ENCODE results near the gene FUOM.
A peak's percentile ranks its signal among the peaks of the same experiment; 100 is the strongest.
"Not testable (repeated sequence)": the region's sequence is repeated elsewhere in the genome, so short reads cannot be mapped to it uniquely, and the experiment has no call there.

The FUOM gene

GRCh38 chr10:133329491-133330202 lies 28.2 kb downstream of the FUOM start:
- Histone ChIP-seq H3K9ac (ENCODE audit: low read depth, low read length) (no peak overlapping the region), H3K36me3 (ENCODE audit: control insufficient read depth, insufficient read depth, low read length) (no peaks in the 10 kb centered on the region), H3K27me3 (ENCODE audit: control insufficient read depth, insufficient read depth, low read length) (peaks cover 80% of the 10 kb centered on the region), H3K4me1 (ENCODE audit: control insufficient read depth, insufficient read depth, low read length) (peaks cover 8% of the 10 kb centered on the region), H3K9me3 (ENCODE audit: control insufficient read depth, insufficient read depth, low read length) (no peaks in the 10 kb centered on the region), H3K4me3 (ENCODE audit: low read depth, low read length) (no peak overlapping the region)

GRCh38 chr10:133328358-133329343 lies 29.2 kb downstream of the FUOM start:
- peaks cover 71% of the 10 kb centered on the region for H3K27me3 ChIP-seq (ENCODE audit: control insufficient read depth, insufficient read depth, low read length)
- no peak overlapping the region for H3K9ac ChIP-seq (ENCODE audit: low read depth, low read length)
- no peaks in the 10 kb centered on the region for H3K36me3 ChIP-seq (ENCODE audit: control insufficient read depth, insufficient read depth, low read length)
- no peak overlapping the region for H3K4me3 ChIP-seq (ENCODE audit: low read depth, low read length)
- no peaks in the 10 kb centered on the region for H3K9me3 ChIP-seq (ENCODE audit: control insufficient read depth, insufficient read depth, low read length)
- H3K4me1 ChIP-seq (ENCODE audit: control insufficient read depth, insufficient read depth, low read length): peaks cover 8% of the 10 kb centered on the region

GRCh38 chr10:133327651-133328357 lies 30.0 kb downstream of the FUOM start:
- H3K9ac ChIP-seq (ENCODE audit: low read depth, low read length): no peak overlapping the region
- H3K36me3 ChIP-seq (ENCODE audit: control insufficient read depth, insufficient read depth, low read length): no peaks in the 10 kb centered on the region
- peaks cover 65% of the 10 kb centered on the region for H3K27me3 ChIP-seq (ENCODE audit: control insufficient read depth, insufficient read depth, low read length)
- no peak overlapping the region for H3K4me3 ChIP-seq (ENCODE audit: low read depth, low read length)
- H3K4me1 ChIP-seq (ENCODE audit: control insufficient read depth, insufficient read depth, low read length): peaks cover 8% of the 10 kb centered on the region
- H3K9me3 ChIP-seq (ENCODE audit: control insufficient read depth, insufficient read depth, low read length): no peaks in the 10 kb centered on the region

GRCh38 chr10:133326745-133327650 lies 30.8 kb downstream of the FUOM start:
- Histone ChIP-seq H3K4me1 (ENCODE audit: control insufficient read depth, insufficient read depth, low read length) (peaks cover 8% of the 10 kb centered on the region), H3K36me3 (ENCODE audit: control insufficient read depth, insufficient read depth, low read length) (no peaks in the 10 kb centered on the region), H3K4me3 (ENCODE audit: low read depth, low read length) (no peak overlapping the region), H3K27me3 (ENCODE audit: control insufficient read depth, insufficient read depth, low read length) (peaks cover 57% of the 10 kb centered on the region), H3K9me3 (ENCODE audit: control insufficient read depth, insufficient read depth, low read length) (no peaks in the 10 kb centered on the region), H3K9ac (ENCODE audit: low read depth, low read length) (no peak overlapping the region)

- no peaks in the 10 kb centered on the region for H3K9me3 ChIP-seq (ENCODE audit: control insufficient read depth, insufficient read depth, low read length)
- H3K4me1 ChIP-seq (ENCODE audit: control insufficient read depth, insufficient read depth, low read length): peaks cover 8% of the 10 kb centered on the region
- H3K27me3 ChIP-seq (ENCODE audit: control insufficient read depth, insufficient read depth, low read length): peaks cover 49% of the 10 kb centered on the region
- H3K36me3 ChIP-seq (ENCODE audit: control insufficient read depth, insufficient read depth, low read length): no peaks in the 10 kb centered on the region
- no peak overlapping the region for H3K9ac ChIP-seq (ENCODE audit: low read depth, low read length)
- peak overlapping the region; percentile 55 for H3K4me3 ChIP-seq (ENCODE audit: low read depth, low read length)
These were observed 31.6 kb downstream of the FUOM start for GRCh38 chr10:133326223-133326551.

- no peaks in the 10 kb centered on the region for H3K36me3 ChIP-seq (ENCODE audit: control insufficient read depth, insufficient read depth, low read length)
- H3K27me3 ChIP-seq (ENCODE audit: control insufficient read depth, insufficient read depth, low read length): peaks cover 43% of the 10 kb centered on the region
- no peak overlapping the region for H3K9ac ChIP-seq (ENCODE audit: low read depth, low read length)
- peaks cover 8% of the 10 kb centered on the region for H3K4me1 ChIP-seq (ENCODE audit: control insufficient read depth, insufficient read depth, low read length)
- H3K9me3 ChIP-seq (ENCODE audit: control insufficient read depth, insufficient read depth, low read length): no peaks in the 10 kb centered on the region
- peak overlapping the region; percentile 55 for H3K4me3 ChIP-seq (ENCODE audit: low read depth, low read length)
These were observed 32.2 kb downstream of the FUOM start for GRCh38 chr10:133325440-133326222.

DNA sequence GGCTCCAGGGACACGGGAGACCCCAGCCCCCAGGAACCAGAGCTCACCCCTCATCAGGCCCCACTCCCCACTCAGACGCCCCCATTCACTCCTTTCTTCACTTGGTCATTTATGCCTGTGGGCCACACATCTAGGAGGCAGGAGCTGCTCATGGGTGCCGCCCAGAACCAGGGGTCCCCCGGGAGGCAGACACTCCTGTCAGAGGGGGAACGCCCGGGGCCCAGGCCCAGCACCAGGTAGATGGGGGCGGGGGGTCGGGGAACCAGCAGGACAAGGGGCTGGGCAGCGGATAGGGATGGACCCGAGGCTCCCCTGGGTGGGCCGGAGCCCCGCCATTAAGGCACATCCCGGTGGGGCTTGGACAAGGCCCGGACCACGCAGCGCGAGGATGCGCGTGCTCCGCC lies 33.0 kb downstream of the FUOM start:
- no peaks in the 10 kb centered on the region for H3K36me3 ChIP-seq (ENCODE audit: control insufficient read depth, insufficient read depth, low read length)
- H3K27me3 ChIP-seq (ENCODE audit: control insufficient read depth, insufficient read depth, low read length): peaks cover 41% of the 10 kb centered on the region
- peaks cover 8% of the 10 kb centered on the region for H3K4me1 ChIP-seq (ENCODE audit: control insufficient read depth, insufficient read depth, low read length)
- peak overlapping the region; percentile 18 for H3K4me3 ChIP-seq (ENCODE audit: low read depth, low read length)
- H3K9me3 ChIP-seq (ENCODE audit: control insufficient read depth, insufficient read depth, low read length): no peaks in the 10 kb centered on the region
- no peak overlapping the region for H3K9ac ChIP-seq (ENCODE audit: low read depth, low read length)

DNA sequence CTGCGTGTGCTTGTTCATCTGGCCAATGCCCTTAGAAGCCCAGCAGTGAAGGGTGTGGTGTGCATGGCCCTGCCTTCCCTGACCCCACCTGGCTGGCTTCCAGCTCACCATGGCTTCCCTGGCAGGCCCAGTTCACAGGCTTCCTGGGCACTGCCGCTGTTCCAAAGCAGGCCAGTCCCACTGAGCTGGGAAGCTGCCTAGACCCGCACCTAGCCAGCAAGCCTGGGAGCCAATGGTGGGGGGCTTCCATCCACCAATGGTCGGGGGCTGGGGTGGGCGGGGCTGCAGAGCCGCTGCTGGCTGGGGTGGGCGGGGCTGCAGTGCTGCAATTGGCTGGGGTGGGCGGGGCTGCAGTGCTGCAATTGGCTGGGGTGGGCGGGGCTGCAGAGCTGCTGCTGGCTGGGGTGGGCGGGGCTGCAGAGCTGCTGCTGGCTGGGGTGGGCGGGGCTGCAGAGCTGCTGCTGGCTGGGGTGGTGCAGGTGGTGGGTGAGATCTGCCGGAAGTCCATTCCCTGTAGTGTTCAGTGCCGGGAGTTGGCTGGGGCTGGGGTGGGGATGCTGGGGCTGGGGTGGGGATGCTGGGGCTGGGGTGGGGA lies 33.5 kb downstream of the FUOM start:
- peaks cover 5% of the 10 kb centered on the region for H3K4me1 ChIP-seq (ENCODE audit: control insufficient read depth, insufficient read depth, low read length)
- H3K27me3 ChIP-seq (ENCODE audit: control insufficient read depth, insufficient read depth, low read length): peaks cover 41% of the 10 kb centered on the region
- no peak overlapping the region for H3K9ac ChIP-seq (ENCODE audit: low read depth, low read length)
- H3K4me3 ChIP-seq (ENCODE audit: low read depth, low read length): peak overlapping the region; percentile 37
- no peaks in the 10 kb centered on the region for H3K36me3 ChIP-seq (ENCODE audit: control insufficient read depth, insufficient read depth, low read length)
- no peaks in the 10 kb centered on the region for H3K9me3 ChIP-seq (ENCODE audit: control insufficient read depth, insufficient read depth, low read length)

- not testable (repeated sequence) for H3K4me3 ChIP-seq (ENCODE audit: low read depth, low read length); H3K9ac ChIP-seq (ENCODE audit: low read depth, low read length); H3K4me1 ChIP-seq (ENCODE audit: control insufficient read depth, insufficient read depth, low read length); H3K9me3 ChIP-seq (ENCODE audit: control insufficient read depth, insufficient read depth, low read length); H3K36me3 ChIP-seq (ENCODE audit: control insufficient read depth, insufficient read depth, low read length)
- H3K27me3 ChIP-seq (ENCODE audit: control insufficient read depth, insufficient read depth, low read length): peaks cover 25% of the 10 kb centered on the region
These were observed 35.6 kb downstream of the FUOM start for GRCh38 chr10:133322064-133322709.

- H3K4me3 ChIP-seq (ENCODE audit: low read depth, low read length); H3K9ac ChIP-seq (ENCODE audit: low read depth, low read length); H3K36me3 ChIP-seq (ENCODE audit: control insufficient read depth, insufficient read depth, low read length); H3K4me1 ChIP-seq (ENCODE audit: control insufficient read depth, insufficient read depth, low read length); H3K9me3 ChIP-seq (ENCODE audit: control insufficient read depth, insufficient read depth, low read length): not testable (repeated sequence)
- peaks cover 12% of the 10 kb centered on the region for H3K27me3 ChIP-seq (ENCODE audit: control insufficient read depth, insufficient read depth, low read length)
These were observed 36.9 kb downstream of the FUOM start for GRCh38 chr10:133320852-133321422.

Measured in iPS-15b (cell line).